Mesendoderm (in vitro differentiated cells): ENCODE data around the gene STOX1.

ENCODE experiments used
- DNase-seq: peaks from one replicate; pipeline ENCODE4 v3.0.0; 2013
- H2AK5ac ChIP-seq: 2 replicates; pipeline ENCODE4 v1.6.1; 2013; ENCODE audit warnings: low read length, inconsistent platforms
- H2BK120ac ChIP-seq: 2 replicates; pipeline ENCODE4 v1.6.1; 2013; ENCODE audit warnings: low read depth, mild to moderate bottlenecking, low read length, moderate library complexity, mixed read lengths
- H2BK15ac ChIP-seq: replicated peaks from 2 replicates; pipeline ENCODE4 v1.6.1; 2013; ENCODE audit warnings: low read depth, mild to moderate bottlenecking, moderate library complexity
- H2BK5ac ChIP-seq: 2 replicates; pipeline ENCODE4 v1.6.1; 2013; ENCODE audit warnings: low read length, inconsistent platforms
- H3K18ac ChIP-seq: 2 replicates; pipeline ENCODE4 v1.6.1; 2013; ENCODE audit warnings: mild to moderate bottlenecking, low read length, mixed read lengths
- H3K23ac ChIP-seq: one replicate; pipeline ENCODE4 v1.6.1; 2013; ENCODE audit warnings: low read length
- H3K27ac ChIP-seq: 2 replicates; pipeline ENCODE4 v1.5.1; 2013; ENCODE audit warnings: low read depth, mild to moderate bottlenecking, inconsistent platforms, low read length, moderate library complexity
- H3K27me3 ChIP-seq: 2 replicates; pipeline ENCODE4 v1.6.1; 2013; ENCODE audit warnings: low read length, control low read depth, mild to moderate bottlenecking, inconsistent platforms; ENCODE audit not compliant: insufficient read depth, poor library complexity
- H3K36me3 ChIP-seq: 2 replicates; pipeline ENCODE4 v1.6.1; 2013; ENCODE audit warnings: low read length, inconsistent platforms; ENCODE audit not compliant: control insufficient read depth, insufficient read depth
- H3K4ac ChIP-seq: one replicate; pipeline ENCODE4 v1.6.1; 2013; ENCODE audit warnings: low read depth, mild to moderate bottlenecking, low read length, moderate library complexity
- H3K4me1 ChIP-seq: 2 replicates; pipeline ENCODE4 v1.6.1; 2013; ENCODE audit warnings: low read depth, low read length, inconsistent platforms; ENCODE audit not compliant: control insufficient read depth
- H3K4me2 ChIP-seq: 2 replicates; pipeline ENCODE4 v1.6.1; 2013; ENCODE audit warnings: low read length
- H3K4me3 ChIP-seq: 2 replicates; pipeline ENCODE4 v1.5.1; 2013; ENCODE audit warnings: mild to moderate bottlenecking, low read length
- H3K56ac ChIP-seq: one replicate; pipeline ENCODE4 v1.6.1; 2013; ENCODE audit warnings: low read length
- H3K79me1 ChIP-seq: 2 replicates; pipeline ENCODE4 v1.6.1; 2013; ENCODE audit warnings: low read length, inconsistent platforms
- H3K79me2 ChIP-seq: 2 replicates; pipeline ENCODE4 v1.6.1; 2013; ENCODE audit warnings: mild to moderate bottlenecking, low read length; ENCODE audit not compliant: control insufficient read depth, insufficient read depth
- H3K9ac ChIP-seq: 2 replicates; pipeline ENCODE4 v1.6.1; 2013; ENCODE audit warnings: low read length, inconsistent platforms
- H4K5ac ChIP-seq: one replicate; pipeline ENCODE4 v1.6.1; 2013; ENCODE audit warnings: low read length
- H4K8ac ChIP-seq: one replicate; pipeline ENCODE4 v1.6.1; 2013; ENCODE audit warnings: low read depth, mild to moderate bottlenecking, control low read depth, low read length, moderate library complexity
- WGBS: extraction: QIAGEN DNeasy Blood & Tissue Kit; methylation state at CpG from one replicate; pipeline ENCODE4 v1.1.7; 2013; ENCODE audit warnings: low lambda C conversion rate, missing lambda C conversion rate; ENCODE audit not compliant: insufficient coverage; ENCODE audit errors: extremely low coverage; 5-methylcytosine and 5-hydroxymethylcytosine counted together

STOX1 gene

GRCh38 chr10:68870545-68871104 is 43.3 kb downstream of the STOX1 start:
- Histone ChIP-seq H3K79me2 (no peaks in the 10 kb centered on the region), H2BK5ac (no peak overlapping the region), H3K18ac (no peak overlapping the region), H3K79me1 (no peaks in the 10 kb centered on the region), H3K27me3 (no peaks in the 10 kb centered on the region), H2AK5ac (no peak overlapping the region), H2BK120ac (no peak overlapping the region), H3K4me3 (no peak overlapping the region), H3K23ac (no peak overlapping the region), H3K56ac (no peak overlapping the region), H2BK15ac (no peak overlapping the region), H3K4ac (no peak overlapping the region), H3K36me3 (no peaks in the 10 kb centered on the region), H3K27ac (peak overlapping the region; percentile 70), H4K5ac (no peak overlapping the region), H3K4me2 (no peak overlapping the region), H3K4me1 (no peaks in the 10 kb centered on the region), H3K9ac (no peak overlapping the region), H4K8ac (no peak overlapping the region)
- no peak for DNase-seq
- no CpG with 5 or more reads among the region's 3 CpGs for WGBS

GRCh38 chr10:68871105-68871711 is 43.9 kb downstream of the STOX1 start:
- Histone ChIP-seq H3K18ac (no peak overlapping the region), H4K8ac (no peak overlapping the region), H3K27ac (peak overlapping the region; percentile 70), H3K23ac (no peak overlapping the region), H2BK5ac (no peak overlapping the region), H3K4ac (no peak overlapping the region), H3K4me1 (no peaks in the 10 kb centered on the region), H3K4me2 (no peak overlapping the region), H3K9ac (no peak overlapping the region), H3K79me2 (no peaks in the 10 kb centered on the region), H4K5ac (no peak overlapping the region), H2BK15ac (no peak overlapping the region), H3K79me1 (no peaks in the 10 kb centered on the region), H3K27me3 (no peaks in the 10 kb centered on the region), H2BK120ac (no peak overlapping the region), H3K4me3 (no peak overlapping the region), H3K36me3 (no peaks in the 10 kb centered on the region), H2AK5ac (no peak overlapping the region), H3K56ac (no peak overlapping the region)
- peak; percentile 71 for DNase-seq
- no CpG with 5 or more reads among the region's 6 CpGs for WGBS

- H3K79me2 ChIP-seq, result no peaks in the 10 kb centered on the region
- H3K27ac ChIP-seq, result no peak overlapping the region
- no peaks in the 10 kb centered on the region for H3K79me1 ChIP-seq
- whole genome bisulfite sequencing, result no CpG with 5 or more reads among the region's 5 CpGs
- no peak overlapping the region for H2BK5ac ChIP-seq
- H3K27me3 ChIP-seq, result no peaks in the 10 kb centered on the region
- H3K9ac ChIP-seq, result no peak overlapping the region
- no peak overlapping the region for H3K23ac ChIP-seq
- H3K4me3 ChIP-seq, result no peak overlapping the region
- H2AK5ac ChIP-seq, result no peak overlapping the region
- H3K56ac ChIP-seq, result no peak overlapping the region
- H3K4me2 ChIP-seq, result no peak overlapping the region
- no peak overlapping the region for H2BK120ac ChIP-seq
- peak; percentile 37 for DNase-seq
- H4K8ac ChIP-seq, result no peak overlapping the region
- no peak overlapping the region for H4K5ac ChIP-seq
- H2BK15ac ChIP-seq, result no peak overlapping the region
- H3K18ac ChIP-seq, result no peak overlapping the region
- no peak overlapping the region for H3K4ac ChIP-seq
- H3K36me3 ChIP-seq, result no peaks in the 10 kb centered on the region
- H3K4me1 ChIP-seq, result no peaks in the 10 kb centered on the region
These were observed 44.5 kb downstream of the STOX1 start for GRCh38 chr10:68871731-68872342.

GRCh38 chr10:68876246-68877138 is 49.2 kb downstream of the STOX1 start:
- Histone ChIP-seq H3K4ac (no peak overlapping the region), H4K8ac (no peak overlapping the region), H3K27ac (no peak overlapping the region), H3K4me3 (no peak overlapping the region), H3K23ac (no peak overlapping the region), H3K56ac (no peak overlapping the region), H3K9ac (no peak overlapping the region), H3K18ac (peak overlapping the region; percentile 14), H3K36me3 (no peaks in the 10 kb centered on the region), H3K4me1 (peaks cover 9% of the 10 kb centered on the region), H3K27me3 (no peaks in the 10 kb centered on the region), H3K79me1 (no peaks in the 10 kb centered on the region), H2BK15ac (no peak overlapping the region), H2AK5ac (no peak overlapping the region), H3K79me2 (no peaks in the 10 kb centered on the region), H4K5ac (no peak overlapping the region), H3K4me2 (no peak overlapping the region), H2BK5ac (no peak overlapping the region), H2BK120ac (no peak overlapping the region)
- WGBS, result no CpG with 5 or more reads among the region's 15 CpGs
- no peak for DNase-seq

GRCh38 chr10:68877482-68878110 is 50.3 kb downstream of the STOX1 start:
- Histone ChIP-seq H3K4me3 (no peak overlapping the region), H2AK5ac (no peak overlapping the region), H3K4ac (no peak overlapping the region), H3K18ac (no peak overlapping the region), H3K4me2 (no peak overlapping the region), H3K4me1 (peaks cover 9% of the 10 kb centered on the region), H3K27ac (no peak overlapping the region), H3K79me1 (no peaks in the 10 kb centered on the region), H3K23ac (no peak overlapping the region), H2BK120ac (no peak overlapping the region), H3K36me3 (no peaks in the 10 kb centered on the region), H4K5ac (no peak overlapping the region), H3K56ac (no peak overlapping the region), H3K9ac (no peak overlapping the region), H4K8ac (no peak overlapping the region), H2BK15ac (no peak overlapping the region), H2BK5ac (no peak overlapping the region), H3K27me3 (no peaks in the 10 kb centered on the region), H3K79me2 (no peaks in the 10 kb centered on the region)
- WGBS, result no CpG with 5 or more reads among the region's 1 CpG
- DNase-seq, result no peak
